PC-9 (cell line): ENCODE measurements around the gene PGC.
"Not testable (repeated sequence)": the region's sequence is repeated elsewhere in the genome, so short reads cannot be mapped to it uniquely, and the experiment has no call there.

Source experiments
- EZH2 ChIP-seq: fragments of 200-600 bp; sonication (generic); IDR thresholded peaks from 2 replicates; pipeline ENCODE4 v1.8.0; 2017; ENCODE audit warnings: antibody characterized with exemption, low read depth
- TF ChIP-seq, protein P1 (sequence below): fragments of 200-600 bp; sonication (generic); conservative IDR thresholded peaks from 2 replicates; pipeline ENCODE4 v1.6.1; 2017; ENCODE audit warnings: mixed run types, antibody characterized with exemption, mild to moderate bottlenecking, moderate library complexity

DNA sequence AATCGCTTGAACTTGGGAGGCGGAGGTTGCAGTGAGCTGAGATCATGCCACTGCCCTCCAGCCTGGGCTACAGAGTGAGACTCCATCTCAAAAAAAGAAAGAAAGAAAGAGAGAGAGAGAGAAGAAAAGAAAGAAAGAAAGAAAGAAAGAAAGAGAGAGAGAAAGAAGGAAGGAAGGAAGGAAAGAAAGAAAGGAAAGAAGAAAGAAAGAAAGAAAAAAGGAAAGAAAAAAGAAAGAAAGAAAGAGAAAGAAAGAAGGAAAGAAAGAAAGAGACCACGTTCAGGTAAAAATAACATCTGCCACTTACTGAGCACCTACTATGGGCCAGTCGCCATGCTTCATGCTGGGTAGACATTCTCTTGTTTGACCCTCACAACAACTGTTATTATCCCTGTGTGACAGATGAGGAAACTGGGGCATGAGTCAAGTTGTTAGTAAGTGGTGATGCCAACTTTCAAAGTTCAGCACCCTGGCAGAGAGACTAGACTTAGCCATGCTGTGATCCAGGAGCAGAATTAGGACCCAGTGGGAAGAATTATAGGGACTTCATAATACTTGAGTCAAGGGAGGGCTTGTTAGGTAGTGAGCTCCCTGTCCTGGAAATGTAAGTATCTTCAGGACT is 19.0 kb upstream of the PGC start:
- not testable (repeated sequence) for TF ChIP-seq EZH2
- TF ChIP-seq, protein P1, sequence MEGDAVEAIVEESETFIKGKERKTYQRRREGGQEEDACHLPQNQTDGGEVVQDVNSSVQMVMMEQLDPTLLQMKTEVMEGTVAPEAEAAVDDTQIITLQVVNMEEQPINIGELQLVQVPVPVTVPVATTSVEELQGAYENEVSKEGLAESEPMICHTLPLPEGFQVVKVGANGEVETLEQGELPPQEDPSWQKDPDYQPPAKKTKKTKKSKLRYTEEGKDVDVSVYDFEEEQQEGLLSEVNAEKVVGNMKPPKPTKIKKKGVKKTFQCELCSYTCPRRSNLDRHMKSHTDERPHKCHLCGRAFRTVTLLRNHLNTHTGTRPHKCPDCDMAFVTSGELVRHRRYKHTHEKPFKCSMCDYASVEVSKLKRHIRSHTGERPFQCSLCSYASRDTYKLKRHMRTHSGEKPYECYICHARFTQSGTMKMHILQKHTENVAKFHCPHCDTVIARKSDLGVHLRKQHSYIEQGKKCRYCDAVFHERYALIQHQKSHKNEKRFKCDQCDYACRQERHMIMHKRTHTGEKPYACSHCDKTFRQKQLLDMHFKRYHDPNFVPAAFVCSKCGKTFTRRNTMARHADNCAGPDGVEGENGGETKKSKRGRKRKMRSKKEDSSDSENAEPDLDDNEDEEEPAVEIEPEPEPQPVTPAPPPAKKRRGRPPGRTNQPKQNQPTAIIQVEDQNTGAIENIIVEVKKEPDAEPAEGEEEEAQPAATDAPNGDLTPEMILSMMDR = not testable (repeated sequence)
